Suprapubic skin (tissue), 4 donors: Measurements from ENCODE around the gene ZNF804A. TPM values are rescaled to one million over a fixed set of nuclear protein-coding genes. Genes with fewer than 3 reads are reported as not detected.

Experiments
- DNase-seq, 2 donors: peaks; one replicate each; pipeline ENCODE4 v3.0.0-alpha.2; 2019; ENCODE audit warnings: low spot score in 2 of 2
- H3K27ac ChIP-seq: fragments of 200-600 bp; sonication (generic); one replicate; pipeline ENCODE4 v1.5.1; 2019
- H3K27me3 ChIP-seq: fragments of 200-600 bp; sonication (generic); one replicate; pipeline ENCODE4 v1.5.1; 2019
- H3K36me3 ChIP-seq: fragments of 200-600 bp; sonication (generic); one replicate; pipeline ENCODE4 v1.5.1; 2019
- H3K4me1 ChIP-seq: fragments of 200-600 bp; sonication (generic); one replicate; pipeline ENCODE4 v1.5.1; 2019
- H3K4me3 ChIP-seq: fragments of 200-600 bp; sonication (generic); one replicate; pipeline ENCODE4 v1.5.1; 2019; ENCODE audit warnings: mild to moderate bottlenecking
- H3K9me3 ChIP-seq: fragments of 200-600 bp; sonication (generic); one replicate; pipeline ENCODE4 v1.5.1; 2019
- EP300 ChIP-seq: sonication (generic); formaldehyde crosslinking; IDR thresholded peaks from one replicate; pipeline ENCODE4 v1.6.1; 2017; ENCODE audit warnings: antibody characterized with exemption
- POLR2A ChIP-seq, 2 donors: fragments of 450-650 bp; IDR thresholded peaks; one replicate each; pipeline ENCODE4 v1.6.1; 2017; ENCODE audit warnings: antibody characterized with exemption in 2 of 2, mild to moderate bottlenecking in 2 of 2, moderate library complexity in 2 of 2
- POLR2AphosphoS5 ChIP-seq, 3 donors: sonication (generic); formaldehyde crosslinking; IDR thresholded peaks; one replicate each; pipeline ENCODE4 v1.6.1; 2017; ENCODE audit warnings: antibody characterized with exemption in 3 of 3
- WGBS: methylation state at CpG from one replicate; pipeline ENCODE4 v1.1.5; 2018; 5-methylcytosine and 5-hydroxymethylcytosine counted together
- total RNA-seq, 4 donors: library from RNA; depleted of rRNA; stranded (reverse); fragments of >200 nt; gene quantifications; one replicate each; pipeline ENCODE4 v1.1.0, GENCODE V29; 2016
- TF ChIP-seq, protein P1 (sequence below), 2 donors: fragments of 200-600 bp in 1 of 2; fragments of 450-650 bp in 1 of 2; sonication (generic) in 1 of 2; IDR thresholded peaks; one replicate each; pipeline ENCODE4 v1.5.1; 2016 to 2019; ENCODE audit warnings: antibody characterized with exemption in 2 of 2, mild to moderate bottlenecking in 1 of 2, moderate library complexity in 1 of 2

The ZNF804A gene
- total RNA-seq, 4 donors from 2014 or later, result 1.0 TPM; not detected in 3

DNA sequence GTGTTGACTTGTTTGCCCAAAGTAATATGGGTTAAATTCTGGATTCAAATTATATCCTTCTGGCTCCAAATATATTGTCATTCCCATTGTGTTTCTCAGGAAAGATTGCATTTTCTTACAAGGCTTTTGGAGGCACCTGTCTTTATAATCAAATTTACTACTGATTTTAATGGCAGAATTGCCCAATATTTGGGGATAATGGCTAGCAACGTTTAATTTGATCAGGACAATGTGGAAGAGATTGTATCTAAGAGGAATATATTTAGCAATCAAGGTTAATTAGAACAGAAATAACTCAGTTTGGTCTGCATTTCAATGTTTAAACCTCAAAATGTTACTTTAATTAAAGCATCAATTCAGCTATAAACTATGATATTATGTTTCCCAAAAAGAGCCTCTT lies 41.7 kb upstream of the ZNF804A start:
- no peaks in the 10 kb centered on the region for H3K27me3 ChIP-seq
- no peaks in the 10 kb centered on the region for H3K36me3 ChIP-seq
- WGBS, result 49% methylated on average over 1 of the region's 1 CpG
- H3K4me1 ChIP-seq, result no peaks in the 10 kb centered on the region
- TF ChIP-seq POLR2AphosphoS5 (IDR thresholded peaks at IDR 0.05) (no peak), POLR2A (IDR thresholded peaks at IDR 0.05) (no peak), EP300 (no peak)
- TF ChIP-seq, protein P1, sequence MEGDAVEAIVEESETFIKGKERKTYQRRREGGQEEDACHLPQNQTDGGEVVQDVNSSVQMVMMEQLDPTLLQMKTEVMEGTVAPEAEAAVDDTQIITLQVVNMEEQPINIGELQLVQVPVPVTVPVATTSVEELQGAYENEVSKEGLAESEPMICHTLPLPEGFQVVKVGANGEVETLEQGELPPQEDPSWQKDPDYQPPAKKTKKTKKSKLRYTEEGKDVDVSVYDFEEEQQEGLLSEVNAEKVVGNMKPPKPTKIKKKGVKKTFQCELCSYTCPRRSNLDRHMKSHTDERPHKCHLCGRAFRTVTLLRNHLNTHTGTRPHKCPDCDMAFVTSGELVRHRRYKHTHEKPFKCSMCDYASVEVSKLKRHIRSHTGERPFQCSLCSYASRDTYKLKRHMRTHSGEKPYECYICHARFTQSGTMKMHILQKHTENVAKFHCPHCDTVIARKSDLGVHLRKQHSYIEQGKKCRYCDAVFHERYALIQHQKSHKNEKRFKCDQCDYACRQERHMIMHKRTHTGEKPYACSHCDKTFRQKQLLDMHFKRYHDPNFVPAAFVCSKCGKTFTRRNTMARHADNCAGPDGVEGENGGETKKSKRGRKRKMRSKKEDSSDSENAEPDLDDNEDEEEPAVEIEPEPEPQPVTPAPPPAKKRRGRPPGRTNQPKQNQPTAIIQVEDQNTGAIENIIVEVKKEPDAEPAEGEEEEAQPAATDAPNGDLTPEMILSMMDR (IDR thresholded peaks at IDR 0.05), result no peak
- H3K27ac ChIP-seq, result no peak overlapping the region
- no peak overlapping the region for H3K4me3 ChIP-seq
- no peak for DNase-seq
- H3K9me3 ChIP-seq, result no peaks in the 10 kb centered on the region

DNA sequence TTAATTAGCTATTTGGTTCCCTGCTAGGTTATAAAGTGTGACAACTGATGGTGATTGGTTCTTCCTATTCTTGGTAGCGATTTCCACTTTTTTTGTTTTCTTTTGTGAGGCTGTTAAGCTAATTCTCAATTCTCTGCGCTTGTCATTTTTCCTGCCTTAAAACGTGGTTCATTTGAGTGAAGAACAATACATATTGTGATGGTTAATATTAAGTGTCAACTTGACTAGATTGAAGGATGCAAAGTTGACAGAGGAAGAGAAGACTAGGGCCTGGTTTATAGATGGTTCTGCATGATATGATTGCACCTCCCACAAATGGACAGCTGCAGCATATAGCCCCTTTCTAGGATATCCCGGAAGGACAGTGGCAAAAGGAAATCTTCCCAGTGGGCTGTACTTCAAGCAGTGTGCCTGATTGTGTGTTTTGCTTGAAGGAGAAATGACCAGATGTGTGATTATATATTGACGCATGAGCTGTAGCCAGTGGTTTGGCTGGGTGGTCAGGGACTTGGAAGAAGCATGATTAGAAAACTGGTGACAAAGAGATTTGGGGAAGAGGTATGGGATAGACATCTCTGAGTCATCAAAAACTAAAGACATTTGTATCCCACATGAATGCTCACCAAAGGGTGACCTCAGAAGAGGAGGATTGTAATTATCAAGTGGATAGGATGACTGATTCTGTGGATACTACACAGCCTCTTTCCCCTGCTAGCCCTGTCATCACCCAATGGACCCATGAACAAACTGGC lies 39.4 kb upstream of the ZNF804A start:
- WGBS, result 79% methylated on average over 5 of the region's 5 CpGs

DNA sequence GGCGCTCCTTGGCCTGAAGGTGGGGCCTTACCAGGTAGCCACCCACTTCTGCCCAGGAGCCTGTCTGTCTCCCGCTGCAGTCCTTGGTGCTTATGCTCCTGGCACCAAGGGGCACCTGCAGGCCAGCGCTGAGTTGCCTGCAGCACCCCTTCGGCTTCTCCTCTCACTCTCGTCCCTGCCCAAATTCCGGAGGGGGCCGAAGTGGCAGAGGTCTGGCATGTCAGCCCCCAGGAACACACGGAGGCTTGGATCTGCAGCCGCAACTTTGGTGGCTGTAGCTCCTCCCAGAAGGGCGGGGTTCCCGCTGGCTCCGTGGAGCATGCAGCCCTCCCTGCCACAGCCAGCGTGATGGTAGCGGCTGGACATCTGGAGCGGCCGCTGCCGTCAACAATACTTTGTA lies 37.7 kb upstream of the ZNF804A start:
- Histone ChIP-seq H3K4me1 (no peaks in the 10 kb centered on the region), H3K27ac (no peak overlapping the region), H3K36me3 (no peaks in the 10 kb centered on the region), H3K9me3 (no peaks in the 10 kb centered on the region), H3K4me3 (no peak overlapping the region), H3K27me3 (no peaks in the 10 kb centered on the region)
- no peak for DNase-seq
- WGBS, result 99% methylated on average over 13 of the region's 17 CpGs
- TF ChIP-seq, protein P1 (IDR thresholded peaks at IDR 0.05), result no peak
- TF ChIP-seq EP300 (no peak), POLR2A (IDR thresholded peaks at IDR 0.05) (no peak), POLR2AphosphoS5 (IDR thresholded peaks at IDR 0.05) (no peak)

More for the DNA sequence above, 39.4 kb upstream of the ZNF804A start:
- Histone ChIP-seq H3K27me3 (no peaks in the 10 kb centered on the region), H3K9me3 (no peaks in the 10 kb centered on the region), H3K4me3 (no peak overlapping the region), H3K4me1 (no peaks in the 10 kb centered on the region), H3K36me3 (no peaks in the 10 kb centered on the region), H3K27ac (no peak overlapping the region)
- TF ChIP-seq EP300, result no peak
- TF ChIP-seq POLR2A (IDR thresholded peaks at IDR 0.05), result no peak
- TF ChIP-seq POLR2AphosphoS5 (IDR thresholded peaks at IDR 0.05), result no peak
- TF ChIP-seq, protein P1 (IDR thresholded peaks at IDR 0.05), result no peak
- no peak for DNase-seq

DNA sequence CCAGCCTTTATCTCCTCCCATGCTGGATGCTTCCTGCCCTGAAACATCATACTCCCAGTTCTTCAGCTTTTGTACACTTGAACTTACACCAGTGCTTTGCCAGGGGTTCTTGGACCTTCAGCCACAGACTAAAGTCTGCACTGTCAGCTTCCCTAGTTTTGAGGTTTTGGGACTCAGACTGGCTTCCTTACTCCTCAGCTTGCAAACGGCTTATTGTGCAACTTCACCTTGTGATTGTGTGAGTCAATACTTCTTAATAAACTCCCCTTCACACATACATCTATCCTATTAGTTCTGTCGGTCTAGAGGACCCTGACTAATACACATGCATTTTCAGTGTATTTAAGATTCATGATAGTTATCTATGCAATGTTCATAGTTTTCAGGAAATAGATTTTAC lies 35.8 kb upstream of the ZNF804A start:
- H3K9me3 ChIP-seq, result no peaks in the 10 kb centered on the region
- no peak for DNase-seq
- no peak overlapping the region for H3K27ac ChIP-seq
- TF ChIP-seq POLR2AphosphoS5 (IDR thresholded peaks at IDR 0.05) (no peak), EP300 (no peak), POLR2A (IDR thresholded peaks at IDR 0.05) (no peak)
- TF ChIP-seq, protein P1 (IDR thresholded peaks at IDR 0.05), result no peak
- H3K4me3 ChIP-seq, result no peak overlapping the region
- H3K27me3 ChIP-seq, result no peaks in the 10 kb centered on the region
- WGBS, result 77% methylated on average over 2 of the region's 2 CpGs
- H3K4me1 ChIP-seq, result no peaks in the 10 kb centered on the region
- no peaks in the 10 kb centered on the region for H3K36me3 ChIP-seq

DNA sequence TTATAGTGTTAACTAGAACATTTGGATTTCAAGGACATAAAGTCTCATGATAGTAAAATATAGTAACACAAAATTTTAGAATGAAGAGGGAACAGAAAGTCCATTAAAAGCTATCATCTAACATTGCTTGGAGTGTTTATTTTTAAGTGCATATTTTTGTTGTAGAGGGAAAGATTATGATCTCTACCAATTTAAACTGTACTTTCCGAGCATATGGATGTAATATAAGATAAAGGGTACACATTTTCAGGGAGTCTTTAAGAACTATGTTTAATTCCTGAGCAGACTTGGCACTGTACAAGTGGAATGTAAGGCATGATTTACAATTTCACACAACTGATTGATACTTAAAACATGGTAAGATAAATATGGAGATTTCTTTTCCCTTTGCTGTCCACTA lies 34.2 kb upstream of the ZNF804A start:
- H3K27me3 ChIP-seq, result no peaks in the 10 kb centered on the region
- H3K4me3 ChIP-seq, result no peak overlapping the region
- no peaks in the 10 kb centered on the region for H3K4me1 ChIP-seq
- TF ChIP-seq POLR2AphosphoS5 (IDR thresholded peaks at IDR 0.05) (no peak), POLR2A (IDR thresholded peaks at IDR 0.05) (no peak), EP300 (no peak)
- TF ChIP-seq, protein P1 (IDR thresholded peaks at IDR 0.05), result no peak
- DNase-seq, result no peak
- H3K9me3 ChIP-seq, result no peaks in the 10 kb centered on the region
- no peaks in the 10 kb centered on the region for H3K36me3 ChIP-seq
- no peak overlapping the region for H3K27ac ChIP-seq
- 27% methylated on average over 1 of the region's 1 CpG for WGBS
